Activated CD4-positive, CD25-positive, alpha-beta regulatory T cell treated with anti-CD3 and anti-CD28 coated beads, Interleukin-2, amount 50 U/mL, for 16 hours (primary cell): ENCODE data around the gene LTBR.
"Not testable (repeated sequence)": the region's sequence is repeated elsewhere in the genome, so short reads cannot be mapped to it uniquely, and the experiment has no call there.

Experiments used
- DNase-seq: peaks from one replicate; pipeline ENCODE4 v3.0.0-alpha.2; 2020; ENCODE audit warnings: low read depth, low spot score

LTBR gene

DNA sequence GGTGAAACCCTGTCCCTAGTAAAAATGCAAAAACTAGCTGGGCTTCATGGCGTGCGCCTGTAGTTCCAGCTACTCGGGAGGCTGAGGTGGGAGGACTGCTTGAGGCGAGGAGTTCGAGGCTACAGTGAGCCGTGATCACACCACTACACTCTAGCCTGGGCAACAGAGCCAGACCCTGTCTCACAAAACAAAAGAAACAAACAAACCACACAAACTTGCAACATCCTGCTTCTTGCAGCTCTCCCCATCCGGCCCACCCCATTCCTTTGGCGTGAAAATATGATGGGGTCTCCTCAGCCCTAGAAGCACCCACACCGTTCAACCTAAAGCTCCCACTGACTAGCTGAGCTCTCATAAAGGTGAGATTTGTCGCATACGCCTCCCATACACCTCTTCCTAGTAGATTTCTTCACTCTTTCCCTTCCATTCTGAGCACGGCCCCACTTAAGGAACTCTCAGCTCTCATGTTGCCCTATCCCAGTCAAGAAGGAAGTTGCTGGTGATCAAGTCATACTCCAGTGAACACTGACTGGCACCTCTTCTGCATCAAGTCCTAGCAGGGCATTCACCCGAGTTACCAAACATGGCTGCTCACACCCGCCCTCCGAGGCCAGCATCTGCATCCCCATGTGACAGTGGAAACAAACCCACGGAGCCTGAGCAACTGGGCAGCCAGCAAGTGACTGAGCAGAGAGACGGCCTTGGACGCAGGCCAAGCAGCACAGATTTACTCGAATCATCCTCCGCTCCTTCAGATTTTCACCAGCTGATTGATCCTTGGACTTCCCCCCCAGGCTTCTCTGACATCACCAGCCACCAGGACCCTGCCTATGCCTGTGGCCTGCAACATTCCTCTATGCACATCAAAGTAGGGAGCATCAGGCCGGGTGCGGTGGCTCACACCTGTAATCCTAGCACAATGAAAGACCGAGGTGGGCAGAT lies 41.9 kb downstream of the LTBR start:
- no peak for DNase-seq

DNA sequence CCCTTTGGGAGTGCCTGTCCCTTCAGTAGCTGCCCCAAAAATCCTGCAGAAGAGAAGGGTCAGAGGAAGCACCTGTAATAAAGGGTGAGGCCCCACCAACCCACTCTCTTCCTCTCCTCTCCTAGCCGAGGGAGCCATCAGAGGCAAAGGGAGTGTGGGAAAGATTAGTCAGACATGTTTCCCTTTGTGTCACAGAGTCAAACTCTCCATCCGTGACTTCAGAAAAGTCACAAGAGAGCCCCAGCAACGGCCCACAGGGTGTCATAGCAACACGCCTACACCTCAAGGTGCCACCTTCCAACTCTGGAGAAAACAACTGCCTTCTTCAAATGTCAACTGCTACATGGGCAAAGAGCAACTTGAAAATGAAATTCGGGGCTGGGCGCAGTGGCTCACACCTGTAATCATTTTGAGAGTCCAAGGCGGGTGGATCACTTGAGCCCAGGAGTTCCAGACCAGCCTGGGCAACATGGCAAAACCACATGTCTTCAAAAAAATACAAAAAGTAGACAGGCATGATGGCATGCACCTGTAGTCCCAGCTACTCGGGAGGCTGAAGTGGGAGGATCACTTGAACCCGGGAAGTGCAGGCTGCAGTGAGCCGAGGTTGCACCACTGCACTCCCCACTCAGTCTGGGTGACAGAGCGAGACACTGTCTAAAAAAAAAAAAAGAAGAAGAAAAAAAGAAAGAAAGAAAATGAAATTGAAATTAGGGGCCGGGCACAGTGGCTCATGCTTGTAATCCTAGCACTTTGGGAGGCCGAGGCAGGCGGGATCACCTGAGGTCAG lies 43.1 kb downstream of the LTBR start:
- peak; percentile 78 for DNase-seq

DNA sequence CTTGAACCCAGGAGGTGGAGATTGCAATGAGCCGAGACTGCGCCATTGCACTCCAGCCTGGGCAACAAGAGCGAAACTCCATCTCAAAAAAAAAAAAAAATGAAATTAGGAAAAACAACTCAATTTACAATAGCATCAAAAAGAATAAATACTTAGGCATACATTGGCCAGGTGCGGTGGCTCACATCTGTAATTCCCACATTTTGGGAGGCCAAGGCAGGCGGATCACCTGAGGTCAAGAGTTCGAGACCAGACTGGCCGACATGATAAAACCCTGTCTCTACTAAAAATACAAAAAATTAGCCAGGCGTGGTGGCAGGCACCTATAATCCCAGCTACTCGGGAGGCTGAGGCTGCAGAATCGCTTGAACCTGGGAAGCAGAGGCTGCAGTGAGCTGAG lies 43.8 kb downstream of the LTBR start:
- not testable (repeated sequence) for DNase-seq

DNA sequence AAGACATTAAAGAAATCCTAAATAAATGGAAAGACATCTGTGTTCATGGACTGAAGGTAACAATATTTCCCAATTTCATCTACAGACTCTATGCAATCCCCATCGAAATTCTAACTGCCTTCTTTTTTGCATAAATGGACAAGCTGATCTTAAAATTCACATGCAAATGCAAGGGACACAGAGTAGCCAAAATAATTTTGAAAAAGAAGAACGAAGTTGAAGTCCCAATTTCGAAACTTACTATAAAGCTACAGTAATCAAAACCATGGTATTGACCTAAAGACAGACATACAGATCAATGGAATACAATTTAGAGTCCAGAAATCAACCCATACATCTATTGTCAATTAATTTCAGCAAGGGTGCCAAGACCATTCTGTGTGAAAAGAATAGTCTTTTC lies 44.4 kb downstream of the LTBR start:
- no peak for DNase-seq

DNA sequence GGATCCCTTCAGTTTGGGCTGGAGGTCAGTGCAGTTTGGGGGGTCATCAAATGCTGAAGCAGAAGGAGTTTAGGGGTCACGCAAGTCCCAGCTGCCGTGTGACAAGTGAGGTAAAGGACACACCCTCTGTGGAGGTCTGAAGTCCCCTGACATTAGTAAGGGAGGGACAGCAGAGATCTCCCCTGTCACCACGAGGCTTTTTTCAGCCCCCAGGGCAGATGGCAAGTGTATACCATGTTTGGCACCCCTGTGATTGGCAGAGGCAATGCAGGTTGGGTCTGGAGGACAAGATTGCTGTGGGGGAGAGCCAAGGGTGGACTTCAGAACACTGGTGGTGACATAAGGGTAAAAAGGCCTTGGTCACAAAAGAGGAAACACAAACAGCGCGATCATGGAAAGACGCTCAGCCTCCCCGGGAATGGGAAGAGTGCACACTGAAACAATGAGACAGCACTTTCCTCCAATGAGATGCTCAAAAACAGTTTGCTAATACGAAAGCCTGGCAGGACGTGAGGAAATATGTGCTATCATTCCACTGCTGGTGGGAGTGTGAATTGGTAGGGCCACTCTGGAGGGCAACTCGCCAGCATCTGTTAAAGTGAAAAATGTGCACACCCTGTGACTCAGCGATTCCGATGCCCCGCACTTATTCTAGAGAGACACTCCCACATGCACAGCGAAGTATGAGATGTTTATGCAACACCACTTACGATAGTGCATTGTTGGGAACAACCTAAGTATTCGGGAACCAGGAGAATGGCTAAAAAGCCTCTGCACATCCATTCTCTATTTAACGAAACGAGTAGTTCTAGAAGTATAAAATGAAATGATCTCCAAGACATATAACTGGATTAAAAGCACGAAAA lies 46.4 kb downstream of the LTBR start:
- DNase-seq = no peak

DNA sequence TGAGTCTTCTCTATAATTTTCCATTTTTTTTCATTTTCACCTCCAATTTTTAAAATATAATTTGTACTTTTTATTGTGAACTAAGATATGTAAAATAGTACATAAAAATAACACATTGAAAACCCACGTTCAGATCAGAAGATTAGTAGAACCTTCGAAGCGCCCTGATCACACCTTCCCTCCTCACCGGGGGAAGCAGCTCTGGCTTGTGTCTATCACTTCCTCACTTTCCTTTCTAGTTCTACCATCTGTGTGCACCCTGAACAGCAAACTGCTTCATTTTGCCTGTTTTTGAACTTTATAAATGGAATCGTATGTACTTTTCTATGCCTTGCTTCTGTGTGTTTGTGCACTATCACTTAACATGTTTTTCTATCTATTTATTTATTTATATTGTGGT lies 49.0 kb downstream of the LTBR start:
- DNase-seq = no peak

DNA sequence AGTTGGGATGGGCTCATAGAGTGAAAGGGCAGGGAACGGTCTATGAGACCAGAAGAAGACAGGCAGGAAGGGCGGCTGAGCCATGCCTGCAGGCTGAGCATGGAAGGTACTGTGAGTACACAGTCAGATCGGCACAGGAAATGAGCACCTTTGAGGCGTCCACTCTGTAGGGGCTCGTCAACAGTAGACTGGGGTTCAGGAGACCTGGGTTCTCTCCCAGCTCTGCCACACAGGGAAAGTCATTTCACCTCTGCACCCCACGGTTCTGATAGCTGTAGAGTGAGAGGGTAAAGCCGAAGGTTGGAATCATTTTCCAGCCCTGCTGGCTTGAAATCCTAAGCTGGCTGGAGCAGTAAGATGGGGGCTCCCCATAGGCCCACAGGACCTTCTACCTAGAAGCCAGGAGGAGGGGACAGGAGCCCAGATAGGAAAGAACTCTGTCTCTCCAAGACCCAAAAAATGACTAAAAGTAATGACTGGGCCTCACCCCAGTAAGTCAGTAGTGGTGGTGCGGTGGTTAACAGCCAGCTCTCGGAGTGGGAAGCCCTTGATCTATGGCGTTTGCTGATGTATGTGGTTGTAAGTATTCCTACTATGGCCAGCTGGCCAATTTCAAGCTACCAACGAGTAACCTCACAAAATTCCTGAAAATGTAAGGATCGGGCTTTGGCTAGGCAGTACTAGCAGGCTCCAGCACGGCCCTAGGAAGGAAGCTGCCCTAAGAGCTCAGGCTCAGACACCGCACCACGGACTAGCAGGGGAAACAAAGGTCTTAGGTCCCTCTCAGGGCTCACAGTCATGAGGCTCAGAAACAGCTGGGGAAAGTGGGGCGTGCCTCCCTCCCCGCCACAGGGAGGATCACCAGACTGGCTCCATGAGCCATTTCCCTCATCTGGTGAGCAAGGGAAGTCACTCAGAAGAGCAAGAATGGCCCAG lies 50.5 kb downstream of the LTBR start:
- DNase-seq = no peak

DNA sequence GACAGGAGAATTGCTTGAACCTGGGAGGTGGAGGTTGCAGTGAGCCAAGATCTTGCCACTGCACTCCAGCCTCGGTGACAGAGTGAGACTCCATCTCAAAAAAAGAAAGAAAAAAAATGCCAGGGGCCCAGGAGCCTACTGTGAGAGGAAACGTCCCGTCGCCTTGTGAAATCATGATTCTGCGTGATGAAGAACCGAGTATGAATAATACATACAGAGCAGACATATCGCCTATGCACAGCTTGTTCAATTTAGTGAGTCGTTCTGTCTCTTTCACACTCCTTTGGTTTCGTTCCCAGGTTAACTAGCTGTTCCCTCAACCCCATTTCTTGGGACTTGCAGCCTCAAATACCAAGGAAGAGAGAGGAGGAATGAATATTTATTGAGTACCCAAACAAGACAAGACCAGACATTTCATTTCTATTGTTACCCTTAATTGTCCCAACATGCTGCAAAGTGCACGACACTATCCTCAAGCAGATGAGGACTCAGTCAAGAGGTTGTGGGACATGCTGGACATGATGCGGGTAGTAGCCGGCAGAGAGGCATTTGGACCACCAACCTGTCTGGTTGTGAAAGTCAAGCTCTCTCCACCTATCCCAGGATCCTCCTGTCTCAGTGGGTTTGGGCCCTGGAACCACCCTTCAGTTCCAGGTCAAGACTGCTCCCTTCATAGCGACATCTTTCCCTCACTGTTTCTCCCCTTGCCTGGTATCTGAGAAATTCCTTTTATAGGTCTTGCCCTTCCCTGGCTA lies 52.2 kb downstream of the LTBR start:
- DNase-seq = no peak

DNA sequence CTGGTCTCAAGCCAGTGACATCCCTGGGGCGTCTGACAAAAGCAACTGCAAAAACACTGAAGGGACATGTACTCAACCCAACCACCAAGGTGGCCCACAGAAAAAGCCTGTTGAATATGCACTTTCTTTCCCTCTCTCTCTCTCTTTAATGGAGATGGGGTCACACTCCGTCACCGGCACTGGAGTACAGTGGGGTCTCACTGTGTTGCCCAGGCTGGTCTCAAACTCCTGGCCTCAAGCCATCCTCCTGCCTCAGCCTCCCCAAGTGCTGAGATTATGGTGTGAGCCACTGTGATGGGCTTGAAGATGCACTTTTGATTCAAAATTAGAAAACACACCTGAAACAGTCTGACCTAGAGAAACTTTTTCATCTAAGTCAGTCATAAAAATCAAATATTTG lies 53.6 kb downstream of the LTBR start:
- no peak for DNase-seq

DNA sequence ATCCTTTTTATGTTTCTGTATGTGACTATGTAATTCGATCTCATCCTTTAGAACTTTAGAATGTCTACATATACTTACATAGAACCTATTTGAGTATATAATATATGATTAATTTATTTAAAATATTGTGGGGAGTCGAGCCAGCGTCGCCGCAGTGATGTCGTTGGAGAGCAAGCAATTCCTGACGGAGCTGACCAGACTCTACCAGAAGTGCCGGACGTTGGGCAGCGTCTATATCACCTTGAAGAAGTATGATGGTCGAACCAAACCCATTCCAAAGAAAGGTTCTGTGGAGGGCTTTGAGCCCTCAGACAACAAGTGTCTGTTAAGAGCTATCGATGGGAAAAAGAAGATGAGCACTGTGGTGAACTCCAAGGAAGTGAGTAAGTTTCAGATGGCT lies 54.4 kb downstream of the LTBR start:
- DNase-seq = no peak

DNA sequence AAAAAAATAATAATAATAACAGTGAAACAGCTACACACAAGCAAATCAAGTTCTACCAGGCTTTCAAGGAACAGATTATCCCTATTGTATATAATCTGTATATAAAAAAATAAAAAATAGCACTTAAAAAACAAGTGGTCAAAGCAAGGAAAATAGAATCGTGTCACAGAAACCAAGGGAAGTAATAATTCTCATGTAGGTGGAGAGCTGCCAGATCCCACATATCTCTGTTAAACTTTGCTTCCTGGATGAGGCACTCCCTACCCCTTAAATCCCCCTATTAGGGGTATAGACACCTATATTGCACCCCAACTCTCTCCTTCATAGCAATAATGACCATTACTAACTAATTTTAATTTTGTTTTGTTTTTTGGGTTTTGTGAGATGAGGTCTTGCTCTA lies 56.4 kb downstream of the LTBR start:
- DNase-seq = no peak
